ENCODE results near the gene ARF3.
A peak's percentile ranks its signal among the peaks of the same experiment; 100 is the strongest.
"Not testable (repeated sequence)": the region's sequence is repeated elsewhere in the genome, so short reads cannot be mapped to it uniquely, and the experiment has no call there.

The ARF3 gene

GRCh38 chr12:48925304-48926011 is 31.8 kb downstream of the ARF3 start, which contains the start of gene FKBP11:
Gene FKBP11 (minus strand): TSS chr12:48925492. CDS start chr12:48925428, 64 bp downstream.
- DNase-seq = peak in 4 of 14 donors; percentile 6 to 29 (median 8)

- DNase-seq = peak in 2 of 14 donors; percentile 14 to 15
Measured at GRCh38 chr12:48924617-48925303, 32.5 kb downstream of the ARF3 start.

- no peak for DNase-seq
Measured at GRCh38 chr12:48923117-48923516, 34.2 kb downstream of the ARF3 start.

- DNase-seq = no peak
Measured at GRCh38 chr12:48917857-48918537, 39.3 kb downstream of the ARF3 start.

GRCh38 chr12:48910196-48910595 is 47.1 kb downstream of the ARF3 start:
- DNase-seq = no peak

GRCh38 chr12:48909698-48910097 is 47.6 kb downstream of the ARF3 start:
- DNase-seq = not testable (repeated sequence)

GRCh38 chr12:48907245-48907644 is 50.0 kb downstream of the ARF3 start:
- no peak for DNase-seq

- DNase-seq = peak in 9 of 14 donors; percentile 4 to 41 (median 20)
Measured at GRCh38 chr12:48903982-48904411, 53.3 kb downstream of the ARF3 start.

- DNase-seq = no peak
Measured at GRCh38 chr12:48903363-48903981, 53.8 kb downstream of the ARF3 start.

GRCh38 chr12:48901278-48901677 is 56.0 kb downstream of the ARF3 start:
- DNase-seq = no peak

- DNase-seq = no peak
Measured at GRCh38 chr12:48899651-48900050, 57.6 kb downstream of the ARF3 start.

- no peak for DNase-seq
Measured at GRCh38 chr12:48894271-48894670, 63.0 kb downstream of the ARF3 start.

- DNase-seq = peak in 13 of 14 donors; percentile 6 to 88 (median 58)
Measured at GRCh38 chr12:48890657-48891418, 66.4 kb downstream of the ARF3 start.

- DNase-seq = no peak
Measured at GRCh38 chr12:48889679-48890078, 67.6 kb downstream of the ARF3 start.

All from C1 segment of cervical spinal cord (tissue), 14 donors.